Measurements from ENCODE around the gene ARHGAP26. TPM values are rescaled to one million over a fixed set of nuclear protein-coding genes. Genes with fewer than 3 reads are reported as not detected.

The ARHGAP26 gene
- total and polyA plus RNA-seq, 2 experiments from 2014 or later, result 9.5 to 16.8 TPM

- no peak for TF ChIP-seq NANOG (IDR thresholded peaks at IDR 0.05; ENCODE audit: borderline replicate concordance)
- TF ChIP-seq JUNB (IDR thresholded peaks at IDR 0.05; ENCODE audit: unreplicated experiment), result no peak
- no peak for TF ChIP-seq EZH2 (IDR thresholded peaks at IDR 0.05; ENCODE audit: low read depth, unreplicated experiment)
- TF ChIP-seq ZNF331 (CRISPR knock-in tag; IDR thresholded peaks at IDR 0.05; ENCODE audit: low read depth), result no peak
- TF ChIP-seq ZNF114 (CRISPR knock-in tag; IDR thresholded peaks at IDR 0.05), result no peak
Measured at GRCh38 chr5:143044265-143044664, 274.1 kb downstream of the ARHGAP26 start (continued).

- no peak overlapping the region for H3K27ac Mint-ChIP-seq
Measured at GRCh38 chr5:143045062-143045461, 274.9 kb downstream of the ARHGAP26 start.

More at GRCh38 chr5:143045062-143045461, 274.9 kb downstream of the ARHGAP26 start:
- Histone ChIP-seq H3K79me2 (replicated peaks; ENCODE audit: insufficient read depth) (no peaks in the 10 kb centered on the region), H3F3A (replicated peaks; ENCODE audit: low read depth) (no peaks in the 10 kb centered on the region), H3K27me3 (ENCODE audit: insufficient read depth) (no peaks in the 10 kb centered on the region), H4K20me1 (replicated peaks; ENCODE audit: insufficient read depth) (no peaks in the 10 kb centered on the region), H3K36me3 (ENCODE audit: insufficient read depth) (no peaks in the 10 kb centered on the region), H3K4me1 (ENCODE audit: insufficient read depth) (peaks cover 13% of the 10 kb centered on the region; the same call in 1 of the 2 replicates), H3K9me2 (ENCODE audit: insufficient read depth) (no peaks in the 10 kb centered on the region), H2AFZ (no peak overlapping the region), H3K4me2 (no peak overlapping the region), H3K4me3 (no peak overlapping the region), H3K27ac (ENCODE audit: low read depth) (no peak overlapping the region)
- Mint-ChIP-seq H3K4me3 (no peak overlapping the region), H3K4me1 (peaks cover 15% of the 10 kb centered on the region), H3K36me3 (ENCODE audit: low read depth) (peaks cover 19% of the 10 kb centered on the region; the same call in 2 of the 3 replicates), H3K27me3 (ENCODE audit: insufficient read depth, low read depth, poor library complexity) (peaks cover 5% of the 10 kb centered on the region), H3K9me3 (no peaks in the 10 kb centered on the region)
- no peak for TF ChIP-seq ZNF331 (CRISPR knock-in tag; IDR thresholded peaks at IDR 0.05; ENCODE audit: low read depth)
- no peak for TF ChIP-seq NANOG (IDR thresholded peaks at IDR 0.05; ENCODE audit: borderline replicate concordance)
- no peak for TF ChIP-seq POLR2AphosphoS5 (IDR thresholded peaks at IDR 0.05; ENCODE audit: low read depth)
- TF ChIP-seq EZH2 (IDR thresholded peaks at IDR 0.05; ENCODE audit: low read depth, unreplicated experiment), result no peak
- TF ChIP-seq ZNF114 (CRISPR knock-in tag; IDR thresholded peaks at IDR 0.05), result no peak
- TF ChIP-seq JUNB (IDR thresholded peaks at IDR 0.05; ENCODE audit: unreplicated experiment), result no peak
- TF ChIP-seq ZNF462 (CRISPR knock-in tag; IDR thresholded peaks at IDR 0.05), result no peak
- TF ChIP-seq ETS1 (IDR thresholded peaks at IDR 0.05), result no peak
- no peak for TF ChIP-seq REST (IDR thresholded peaks at IDR 0.05; ENCODE audit: unreplicated experiment)
- no peak for TF ChIP-seq CTCF (conservative IDR thresholded peaks at IDR 0.05; ENCODE audit: low read depth in 2 of 2)
- TF ChIP-seq STAT1 (IDR thresholded peaks at IDR 0.05; ENCODE audit: unreplicated experiment), result no peak
- TF ChIP-seq EZH2phosphoT487 (IDR thresholded peaks at IDR 0.05; ENCODE audit: unreplicated experiment), result no peak
- no peak for TF ChIP-seq CREB1 (CRISPR knock-in tag; IDR thresholded peaks at IDR 0.05; ENCODE audit: low read depth)
- no peak for DNase-seq (ENCODE audit: low spot score)
- no peak for ATAC-seq

Data from GM23338 (cell line).